ENCODE measurements around the gene CCNF.
"Not testable (repeated sequence)": the region's sequence is repeated elsewhere in the genome, so short reads cannot be mapped to it uniquely, and the experiment has no call there.

The CCNF gene

DNA sequence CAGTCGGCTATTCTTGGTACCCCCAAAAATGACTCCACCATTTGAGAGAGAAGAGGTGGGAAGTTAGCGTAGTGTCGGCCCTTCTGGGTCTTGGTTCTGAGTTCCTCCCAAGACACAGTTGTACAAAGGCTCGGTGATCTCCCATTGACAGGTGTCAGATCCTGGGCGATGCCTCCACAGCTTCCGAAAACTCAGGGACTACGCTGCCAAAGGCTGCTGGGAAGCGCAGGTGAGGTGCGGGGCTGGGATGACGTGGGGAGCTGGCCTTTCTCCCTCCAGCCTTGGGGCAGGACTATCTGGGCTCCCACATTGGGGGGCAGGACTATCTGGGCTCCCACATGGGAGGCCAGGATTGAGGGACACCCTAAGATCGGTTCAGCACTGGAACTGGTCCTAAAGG lies 10.4 kb downstream of the CCNF start (continued):
- TF ChIP-seq, protein P1, sequence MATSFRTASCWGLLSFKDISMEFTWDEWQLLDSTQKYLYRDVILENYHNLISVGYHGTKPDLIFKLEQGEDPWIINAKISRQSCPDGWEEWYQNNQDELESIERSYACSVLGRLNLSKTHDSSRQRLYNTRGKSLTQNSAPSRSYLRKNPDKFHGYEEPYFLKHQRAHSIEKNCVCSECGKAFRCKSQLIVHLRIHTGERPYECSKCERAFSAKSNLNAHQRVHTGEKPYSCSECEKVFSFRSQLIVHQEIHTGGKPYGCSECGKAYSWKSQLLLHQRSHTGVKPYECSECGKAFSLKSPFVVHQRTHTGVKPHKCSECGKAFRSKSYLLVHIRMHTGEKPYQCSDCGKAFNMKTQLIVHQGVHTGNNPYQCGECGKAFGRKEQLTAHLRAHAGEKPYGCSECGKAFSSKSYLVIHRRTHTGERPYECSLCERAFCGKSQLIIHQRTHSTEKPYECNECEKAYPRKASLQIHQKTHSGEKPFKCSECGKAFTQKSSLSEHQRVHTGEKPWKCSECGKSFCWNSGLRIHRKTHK (tag by site-specific recombination; IDR thresholded peaks at IDR 0.05): no peak
- TF ChIP-seq ZNF473 (tag by site-specific recombination; IDR thresholded peaks at IDR 0.05) (no peak), WT1 (tag by site-specific recombination; IDR thresholded peaks at IDR 0.05) (no peak), ZNF792 (tag by site-specific recombination; IDR thresholded peaks at IDR 0.05) (no peak), ZNF747 (tag by site-specific recombination; IDR thresholded peaks at IDR 0.05) (no peak), ZBTB17 (tag by site-specific recombination; IDR thresholded peaks at IDR 0.05) (no peak)

DNA sequence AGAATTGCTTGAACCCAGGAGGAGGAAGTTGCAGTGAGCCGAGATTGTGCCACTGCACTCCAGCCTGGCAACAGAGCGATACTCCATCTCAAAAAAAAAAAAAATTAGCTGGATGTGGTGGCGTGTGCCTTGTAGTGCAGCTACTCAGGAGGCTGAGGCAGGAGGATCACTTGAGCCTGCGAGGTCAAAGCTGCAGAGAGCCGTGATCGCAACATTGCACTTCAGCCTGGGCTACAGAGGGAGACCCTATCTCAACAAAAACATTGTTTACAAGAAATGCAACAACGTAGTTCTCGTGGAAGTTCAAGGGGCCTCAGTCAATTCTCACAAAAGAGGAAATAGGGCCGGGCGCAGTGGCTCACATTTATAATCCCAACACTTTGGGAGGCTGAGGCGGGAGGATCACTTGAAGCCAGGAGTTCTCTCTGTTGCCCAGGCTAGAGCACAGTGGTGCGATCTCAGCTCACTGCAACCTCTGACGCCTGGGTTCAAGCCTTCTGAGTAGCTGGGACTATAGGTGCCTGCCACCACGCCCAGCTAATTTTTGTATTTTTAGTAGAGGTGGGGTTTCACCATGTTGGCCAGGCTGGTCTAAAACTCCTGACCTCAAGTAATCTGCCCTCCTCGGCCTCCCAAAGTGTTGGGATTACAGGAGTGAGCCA lies 12.0 kb downstream of the CCNF start:
- H3K9me3 ChIP-seq (ENCODE audit: control insufficient read depth, insufficient read depth, low read depth, low read length); H3K4me3 ChIP-seq (ENCODE audit: low read depth, low read length); H3K4me1 ChIP-seq (ENCODE audit: control insufficient read depth, insufficient read depth, low read length); H3K27ac ChIP-seq (ENCODE audit: extremely low read depth, low read depth, low read length): not testable (repeated sequence)
- H3K36me3 ChIP-seq (ENCODE audit: control insufficient read depth in 2 of 2, insufficient read depth in 1 of 2, low read length in 2 of 2): peaks cover 33 to 76% of the 10 kb centered on the region in 2 experiments
- POLR2A ChIA-PET: interaction anchor here (0.8 to 2.7 kb wide), 2 partner anchors 12 to 14 kb away, joined by 4 to 11 read pairs; partner anchors contain the start of gene CCNF
- CTCF ChIA-PET: interaction anchor here (1.4 kb wide), 1 partner anchor 11 kb away, joined by 3 read pairs; no protein-coding TSS in a partner anchor

DNA sequence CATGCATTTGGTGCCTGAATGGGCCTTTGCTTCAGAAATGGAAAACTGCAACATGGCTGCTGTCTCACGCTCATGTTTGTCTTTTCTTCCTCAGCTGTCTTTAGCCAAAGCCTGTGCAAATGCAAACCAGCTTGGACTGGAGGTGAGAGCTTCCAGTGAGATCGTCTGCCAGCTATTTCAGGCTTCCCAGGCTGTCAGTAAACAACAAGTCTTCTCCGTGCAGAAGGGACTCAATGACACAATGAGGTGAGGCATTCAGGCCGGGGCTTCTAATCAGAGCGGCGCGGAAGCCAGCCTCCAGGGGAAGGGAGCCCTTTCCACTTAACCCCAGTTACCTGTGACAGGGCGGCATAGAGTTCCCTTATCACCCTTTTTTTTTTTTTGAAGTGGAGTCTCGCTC lies 14.3 kb downstream of the CCNF start:
- H3K4me1 ChIP-seq (ENCODE audit: control insufficient read depth, insufficient read depth, low read length): no peaks in the 10 kb centered on the region
- POLR2A ChIA-PET: interaction anchor here (1.2 kb wide), 2 partner anchors 12 to 16 kb away, joined by 3 to 4 read pairs; no protein-coding TSS in a partner anchor
- no peak overlapping the region for H3K4me3 ChIP-seq (ENCODE audit: low read depth, low read length)
- CTCF ChIA-PET: no interaction called here
- H3K9me3 ChIP-seq (ENCODE audit: control insufficient read depth, insufficient read depth, low read depth, low read length): no peaks in the 10 kb centered on the region
- no peak overlapping the region for H3K27ac ChIP-seq (ENCODE audit: extremely low read depth, low read depth, low read length)
- peaks cover 27 to 73% of the 10 kb centered on the region in 2 experiments for H3K36me3 ChIP-seq (ENCODE audit: control insufficient read depth in 2 of 2, insufficient read depth in 1 of 2, low read length in 2 of 2)
- TF ChIP-seq ZNF544 (tag by site-specific recombination; IDR thresholded peaks at IDR 0.05) (no peak), ZNF558 (tag by site-specific recombination; IDR thresholded peaks at IDR 0.05) (no peak), ZNF292 (tag by site-specific recombination; IDR thresholded peaks at IDR 0.05; ENCODE audit: borderline replicate concordance, low read depth) (no peak), GLI4 (tag by site-specific recombination; IDR thresholded peaks at IDR 0.05) (no peak), ZNF248 (tag by site-specific recombination; IDR thresholded peaks at IDR 0.05) (no peak), MZF1 (tag by site-specific recombination; IDR thresholded peaks at IDR 0.05; ENCODE audit: borderline replicate concordance) (no peak), ZNF596 (tag by site-specific recombination; IDR thresholded peaks at IDR 0.05) (no peak), ZNF175 (tag by site-specific recombination; IDR thresholded peaks at IDR 0.05) (no peak), ZNF148 (tag by site-specific recombination; IDR thresholded peaks at IDR 0.05; ENCODE audit: borderline replicate concordance) (no peak), ZNF677 (tag by site-specific recombination; IDR thresholded peaks at IDR 0.05) (no peak), ZNF768 (tag by site-specific recombination; IDR thresholded peaks at IDR 0.05) (no peak), ZNF121 (tag by site-specific recombination; IDR thresholded peaks at IDR 0.05) (no peak), ZNF280D (tag by site-specific recombination; IDR thresholded peaks at IDR 0.05) (no peak), ZNF221 (tag by site-specific recombination; IDR thresholded peaks at IDR 0.05; ENCODE audit: borderline replicate concordance) (no peak), ZNF670 (tag by site-specific recombination; IDR thresholded peaks at IDR 0.05; ENCODE audit: low read depth) (no peak), ZNF529 (tag by site-specific recombination; IDR thresholded peaks at IDR 0.05; ENCODE audit: insufficient replicate concordance) (no peak)
- TF ChIP-seq, protein P2, sequence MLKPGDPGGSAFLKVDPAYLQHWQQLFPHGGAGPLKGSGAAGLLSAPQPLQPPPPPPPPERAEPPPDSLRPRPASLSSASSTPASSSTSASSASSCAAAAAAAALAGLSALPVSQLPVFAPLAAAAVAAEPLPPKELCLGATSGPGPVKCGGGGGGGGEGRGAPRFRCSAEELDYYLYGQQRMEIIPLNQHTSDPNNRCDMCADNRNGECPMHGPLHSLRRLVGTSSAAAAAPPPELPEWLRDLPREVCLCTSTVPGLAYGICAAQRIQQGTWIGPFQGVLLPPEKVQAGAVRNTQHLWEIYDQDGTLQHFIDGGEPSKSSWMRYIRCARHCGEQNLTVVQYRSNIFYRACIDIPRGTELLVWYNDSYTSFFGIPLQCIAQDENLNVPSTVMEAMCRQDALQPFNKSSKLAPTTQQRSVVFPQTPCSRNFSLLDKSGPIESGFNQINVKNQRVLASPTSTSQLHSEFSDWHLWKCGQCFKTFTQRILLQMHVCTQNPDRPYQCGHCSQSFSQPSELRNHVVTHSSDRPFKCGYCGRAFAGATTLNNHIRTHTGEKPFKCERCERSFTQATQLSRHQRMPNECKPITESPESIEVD (tag by site-specific recombination; IDR thresholded peaks at IDR 0.05): no peak

Measured in HEK293 (cell line).